Upper lobe of left lung (tissue), 4 donors: ENCODE results near the gene BRF1.

Source experiments
- EP300 ChIP-seq, 4 donors: sonication (generic); formaldehyde crosslinking; IDR thresholded peaks; one replicate each; pipeline ENCODE4 v1.5.1; 2017; ENCODE audit warnings: antibody characterized with exemption in 4 of 4, control low read depth in 2 of 4
- POLR2A ChIP-seq, 4 donors: fragments of 450-650 bp; IDR thresholded peaks; one replicate each; pipeline ENCODE4 v1.5.1; 2016 to 2017; ENCODE audit warnings: antibody characterized with exemption in 4 of 4, mild to moderate bottlenecking in 2 of 4
- TF ChIP-seq, protein P1 (sequence below), 6 experiments: fragments of 450-650 bp in 4 of 6; fragments of 200-600 bp in 2 of 6; sonication (generic) in 2 of 6; IDR thresholded peaks; one replicate each; pipeline ENCODE4 v1.5.1; 2016 to 2019; ENCODE audit warnings: antibody characterized with exemption in 6 of 6

DNA sequence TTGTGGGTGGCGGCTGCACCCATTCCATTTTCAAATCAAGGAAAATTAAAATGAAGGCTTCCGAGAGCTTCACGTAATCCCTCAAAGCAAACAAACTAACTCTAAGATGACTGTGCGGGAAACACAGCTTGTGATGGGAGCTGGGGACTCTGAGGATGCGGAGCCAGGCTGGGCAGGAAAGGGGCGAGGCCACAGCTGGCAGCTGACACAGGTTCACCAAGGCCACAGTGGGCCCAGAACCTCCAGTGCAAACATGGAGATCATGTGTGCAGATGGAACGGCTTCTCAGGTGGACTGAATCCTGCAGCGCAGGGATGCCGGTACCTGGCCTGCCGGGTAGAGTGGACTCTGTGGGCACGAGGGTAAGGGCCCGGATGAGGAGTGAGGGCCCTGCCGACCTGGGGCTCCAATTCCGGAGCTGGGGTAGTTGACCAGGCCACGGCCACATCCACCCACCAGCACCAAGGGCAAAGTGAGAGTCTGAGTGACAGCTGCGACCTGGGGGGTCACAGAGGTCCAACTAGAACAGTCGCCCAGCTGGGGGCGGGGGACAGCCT is 71.6 kb downstream of the BRF1 start:
- TF ChIP-seq, protein P1, sequence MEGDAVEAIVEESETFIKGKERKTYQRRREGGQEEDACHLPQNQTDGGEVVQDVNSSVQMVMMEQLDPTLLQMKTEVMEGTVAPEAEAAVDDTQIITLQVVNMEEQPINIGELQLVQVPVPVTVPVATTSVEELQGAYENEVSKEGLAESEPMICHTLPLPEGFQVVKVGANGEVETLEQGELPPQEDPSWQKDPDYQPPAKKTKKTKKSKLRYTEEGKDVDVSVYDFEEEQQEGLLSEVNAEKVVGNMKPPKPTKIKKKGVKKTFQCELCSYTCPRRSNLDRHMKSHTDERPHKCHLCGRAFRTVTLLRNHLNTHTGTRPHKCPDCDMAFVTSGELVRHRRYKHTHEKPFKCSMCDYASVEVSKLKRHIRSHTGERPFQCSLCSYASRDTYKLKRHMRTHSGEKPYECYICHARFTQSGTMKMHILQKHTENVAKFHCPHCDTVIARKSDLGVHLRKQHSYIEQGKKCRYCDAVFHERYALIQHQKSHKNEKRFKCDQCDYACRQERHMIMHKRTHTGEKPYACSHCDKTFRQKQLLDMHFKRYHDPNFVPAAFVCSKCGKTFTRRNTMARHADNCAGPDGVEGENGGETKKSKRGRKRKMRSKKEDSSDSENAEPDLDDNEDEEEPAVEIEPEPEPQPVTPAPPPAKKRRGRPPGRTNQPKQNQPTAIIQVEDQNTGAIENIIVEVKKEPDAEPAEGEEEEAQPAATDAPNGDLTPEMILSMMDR (IDR thresholded peaks at IDR 0.05) = no peak
- TF ChIP-seq POLR2A (IDR thresholded peaks at IDR 0.05) (no peak), EP300 (IDR thresholded peaks at IDR 0.05) (no peak)
